CD4-positive, alpha-beta T cell treated with Interleukin-17A for 4 hours (primary cell): Measurements from ENCODE around the gene GRIN3B.
A peak's percentile ranks its signal among the peaks of the same experiment; 100 is the strongest.
"Not testable (repeated sequence)": the region's sequence is repeated elsewhere in the genome, so short reads cannot be mapped to it uniquely, and the experiment has no call there.

ENCODE experiments used
- DNase-seq: peaks from one replicate; pipeline ENCODE4 v3.0.0-alpha.2; 2020; ENCODE audit warnings: mixed read lengths

Gene GRIN3B

DNA sequence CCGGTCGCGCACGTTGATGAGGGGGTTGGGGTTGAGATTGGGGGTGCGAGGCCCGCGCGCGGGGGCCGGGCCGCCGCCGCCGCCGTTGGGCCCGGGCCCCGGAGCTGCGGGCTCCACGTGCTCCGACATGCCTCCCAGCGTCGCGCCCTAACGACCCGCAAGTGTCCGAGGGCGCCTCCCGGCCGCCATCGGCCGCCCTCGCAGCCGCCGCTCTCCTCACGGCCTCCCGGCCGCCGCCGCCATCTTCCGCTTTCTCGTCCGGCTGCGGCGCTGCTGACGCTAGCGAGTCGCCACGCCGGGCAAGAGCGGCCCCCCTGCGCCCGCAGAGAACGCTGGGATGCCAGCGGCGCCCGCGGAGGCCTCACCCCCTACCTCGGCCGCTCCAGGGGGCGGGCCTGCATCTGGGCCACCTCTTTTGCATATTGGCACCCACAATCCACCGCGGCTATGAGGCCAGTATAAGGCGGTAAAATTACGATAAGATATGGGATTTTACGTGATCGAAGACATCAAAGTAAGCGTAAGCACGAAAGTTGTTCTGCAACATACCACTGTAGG lies 20.7 kb downstream of the GRIN3B start, which contains the start of gene TMEM259:
TSS of gene TMEM259 (minus strand) at position 256 of the 558 bp plus-strand sequence. CDS start at position 129, 127 bp downstream.
- DNase-seq = peak; percentile 98

DNA sequence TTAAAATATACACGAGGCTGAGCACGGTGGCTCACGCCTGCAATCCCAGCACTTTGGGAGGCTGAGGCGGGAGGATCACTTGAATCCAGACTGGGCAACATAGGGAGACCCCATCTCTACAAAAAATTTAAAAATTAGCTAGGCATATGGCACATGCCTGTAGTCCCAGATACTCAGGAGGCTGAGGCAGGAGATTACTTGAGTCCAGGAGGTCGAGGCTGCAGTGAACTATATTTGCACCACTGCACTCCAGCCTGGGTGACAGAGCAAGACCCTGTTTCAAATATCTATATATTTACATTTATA lies 23.6 kb downstream of the GRIN3B start:
- not testable (repeated sequence) for DNase-seq

DNA sequence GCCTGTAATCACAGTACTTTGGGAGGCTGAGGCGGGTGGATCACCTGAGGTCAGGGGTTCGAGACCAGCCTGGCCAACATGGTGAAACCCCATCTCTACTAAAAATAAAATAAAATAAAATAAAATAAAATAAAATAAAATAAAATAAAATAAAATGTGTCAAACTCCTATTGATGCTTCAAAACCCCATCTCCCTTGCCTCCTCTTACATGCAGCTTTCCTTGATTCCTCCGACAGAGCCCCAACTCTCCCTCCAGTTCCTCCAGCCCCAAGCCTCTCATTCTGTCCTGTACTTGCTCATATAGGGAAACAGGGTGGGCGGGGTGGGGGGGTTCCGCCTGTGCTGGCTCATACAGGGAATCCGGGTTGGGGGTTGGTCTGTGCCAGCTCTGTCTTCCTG lies 24.9 kb downstream of the GRIN3B start:
- DNase-seq = not testable (repeated sequence)

DNA sequence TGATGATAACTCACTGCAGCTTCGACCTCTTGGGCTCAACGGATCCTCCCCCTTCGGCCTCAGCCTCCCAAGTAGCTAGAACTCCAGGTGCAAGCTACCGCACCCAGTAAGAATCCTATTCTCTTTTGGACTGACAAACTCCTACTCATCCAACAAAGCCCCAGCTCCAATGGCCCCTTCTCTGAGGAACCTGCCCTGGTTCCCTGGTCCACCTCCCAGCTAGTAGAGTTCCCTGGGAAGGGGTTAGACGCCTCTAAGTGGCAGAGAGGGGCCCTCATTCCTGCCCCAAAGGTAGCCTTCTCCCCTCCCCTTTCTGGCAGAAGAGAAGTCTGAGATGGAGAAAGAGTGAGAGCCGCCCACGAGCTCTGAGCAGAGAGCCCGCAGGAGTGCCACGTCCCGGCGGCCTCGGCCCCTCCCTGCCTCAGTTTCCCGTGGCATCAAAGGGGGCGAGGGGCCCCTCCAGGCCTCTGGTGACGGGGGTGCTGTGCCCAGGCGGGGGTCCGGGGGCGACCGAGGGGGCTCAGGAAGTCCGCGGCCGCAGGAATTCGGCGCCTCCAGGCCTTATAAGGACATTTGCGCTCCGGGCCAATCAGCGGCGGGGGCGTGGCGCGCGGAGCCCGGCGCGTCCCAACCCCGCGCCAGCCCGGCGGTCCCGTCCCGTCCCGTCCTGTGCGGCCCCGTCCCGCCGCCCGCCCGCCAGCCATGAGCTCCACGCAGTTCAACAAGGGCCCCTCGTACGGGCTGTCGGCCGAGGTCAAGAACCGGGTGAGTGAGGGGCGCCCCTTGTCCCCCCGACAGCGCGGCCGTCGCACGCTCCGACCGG lies 26.0 kb downstream of the GRIN3B start, which contains the start of gene CNN2:
TSS of gene CNN2 (plus strand) at position 649 of the 823 bp plus-strand sequence. CDS start at position 703, 54 bp downstream.
- peak; percentile 74 for DNase-seq

- peak; percentile 56 for DNase-seq
These were observed 26.8 kb downstream of the GRIN3B start for GRCh38 chr19:1026783-1027649.

DNA sequence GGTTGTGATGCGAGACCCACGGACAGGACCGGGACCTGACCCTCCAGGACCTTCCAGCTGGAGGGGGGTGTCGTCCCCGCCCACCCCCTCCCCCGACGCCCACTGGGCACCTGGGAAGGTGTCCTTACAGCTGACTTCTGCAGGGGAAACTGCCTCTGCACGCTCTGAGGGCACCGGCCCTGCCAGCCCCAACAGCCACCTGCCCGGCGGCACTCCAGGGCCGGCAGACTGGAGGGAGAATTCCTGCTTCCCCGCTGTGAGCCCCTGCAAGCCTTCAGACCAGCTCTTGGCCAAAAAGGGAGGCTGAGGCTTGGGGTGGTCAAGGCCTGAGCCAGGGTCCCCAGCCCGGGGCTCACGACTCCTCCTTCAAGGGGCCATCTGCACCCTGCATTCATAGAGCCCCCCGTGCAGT lies 27.4 kb downstream of the GRIN3B start:
- peak; percentile 30 for DNase-seq

DNA sequence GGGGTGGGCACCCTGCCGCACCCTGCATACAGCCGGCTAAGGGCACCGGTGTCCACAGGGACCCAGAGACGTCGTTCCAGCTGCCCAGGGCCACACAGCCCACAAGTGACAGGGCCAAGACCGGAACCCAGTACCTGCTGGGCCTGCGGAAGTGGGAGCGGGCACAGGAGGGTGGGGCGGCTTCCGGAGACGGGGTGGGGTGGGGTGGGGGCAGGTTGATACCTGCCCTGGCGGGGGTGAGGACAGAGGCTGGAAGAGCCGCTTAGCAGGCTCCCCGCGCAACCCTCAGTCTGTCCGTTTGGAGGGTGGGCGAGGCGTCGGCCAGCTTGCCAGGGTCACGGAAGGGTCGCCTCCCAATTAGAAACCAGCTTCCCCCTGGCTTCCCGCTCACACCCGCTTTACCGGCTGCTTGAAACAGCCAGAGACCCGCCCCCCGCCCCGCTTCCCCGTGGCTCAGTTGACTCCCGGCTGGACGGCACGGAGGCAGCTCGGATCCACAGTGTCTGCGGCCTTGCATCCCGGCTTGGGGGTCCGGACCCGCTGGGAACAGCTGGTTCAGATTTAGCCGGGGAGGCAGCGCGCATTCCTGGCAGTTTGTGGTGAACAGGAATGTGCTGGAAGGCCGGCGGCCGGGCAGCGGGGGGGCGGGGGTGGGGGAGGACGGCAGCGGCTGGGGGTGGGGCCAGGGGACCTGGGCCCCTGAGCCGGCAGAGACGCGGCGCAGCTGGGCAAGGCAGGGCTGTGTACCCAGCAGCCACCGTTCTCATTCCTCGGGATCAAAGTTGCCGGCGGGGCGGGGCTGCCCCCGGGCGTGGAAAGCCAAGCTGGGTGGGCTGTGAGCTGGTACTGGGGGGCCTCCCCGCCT lies 28.1 kb downstream of the GRIN3B start:
- DNase-seq = peak; percentile 82

DNA sequence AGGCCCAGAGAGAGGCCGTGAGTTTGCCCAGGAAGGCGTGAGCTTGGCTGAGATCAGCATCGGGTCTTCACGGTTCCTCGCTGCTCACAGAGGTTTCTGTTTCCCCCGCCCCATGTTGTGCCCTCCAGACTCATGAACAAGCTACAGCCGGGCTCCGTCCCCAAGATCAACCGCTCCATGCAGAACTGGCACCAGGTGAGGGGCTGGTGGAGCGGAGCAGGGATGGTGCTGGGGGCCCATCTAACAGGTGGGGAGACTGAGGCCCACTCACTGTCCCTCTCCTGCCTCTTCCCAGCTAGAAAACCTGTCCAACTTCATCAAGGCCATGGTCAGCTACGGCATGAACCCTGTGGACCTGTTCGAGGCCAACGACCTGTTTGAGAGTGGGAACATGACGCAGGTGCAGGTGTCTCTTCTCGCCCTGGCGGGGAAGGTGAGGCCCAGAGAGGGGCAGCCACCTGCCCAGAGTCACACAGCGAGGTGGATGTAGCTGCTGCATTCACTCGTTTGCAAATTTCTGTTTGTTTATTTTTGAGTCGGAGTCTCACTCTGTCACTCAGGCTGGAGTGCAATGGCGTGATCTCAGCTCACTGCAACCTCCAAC lies 32.1 kb downstream of the GRIN3B start:
- DNase-seq = no peak

DNA sequence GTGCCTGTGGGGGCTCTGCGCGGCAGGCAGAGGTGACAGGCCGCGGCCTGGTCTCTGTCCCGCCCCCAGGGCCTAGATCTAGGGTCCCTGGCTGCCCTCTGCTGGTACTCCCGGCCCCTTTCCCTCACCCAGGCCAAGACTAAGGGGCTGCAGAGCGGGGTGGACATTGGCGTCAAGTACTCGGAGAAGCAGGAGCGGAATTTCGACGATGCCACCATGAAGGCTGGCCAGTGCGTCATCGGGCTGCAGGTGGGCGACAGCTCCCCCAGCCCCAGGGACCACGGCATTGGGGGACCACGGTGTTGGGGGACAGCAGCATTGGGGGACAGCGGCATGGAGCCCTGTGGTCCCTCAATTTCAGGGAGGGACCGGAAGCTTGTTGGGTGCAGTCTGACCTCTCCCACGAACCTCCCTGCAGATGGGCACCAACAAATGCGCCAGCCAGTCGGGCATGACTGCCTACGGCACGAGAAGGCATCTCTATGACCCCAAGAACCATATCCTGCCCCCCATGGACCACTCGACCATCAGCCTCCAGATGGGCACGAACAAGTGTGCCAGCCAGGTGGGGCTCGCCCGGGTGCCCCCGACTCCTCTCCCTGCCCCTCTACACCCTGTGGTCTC lies 35.9 kb downstream of the GRIN3B start:
- peak; percentile 40 for DNase-seq

GRCh38 chr19:1037621-1038064 lies 37.4 kb downstream of the GRIN3B start:
- DNase-seq = no peak

- DNase-seq = no peak
These were observed 38.9 kb downstream of the GRIN3B start for GRCh38 chr19:1038978-1039645.

- peak; percentile 99 for DNase-seq
These were observed 39.6 kb downstream of the GRIN3B start, which contains the start of gene ABCA7 for GRCh38 chr19:1039646-1040475. ABCA7 (plus strand) TSS chr19:1040107; CDS start chr19:1041362, 1,255 bp downstream.

- peak; percentile 91 for DNase-seq
These were observed 40.5 kb downstream of the GRIN3B start for GRCh38 chr19:1040476-1041271.

- no peak for DNase-seq
These were observed 41.1 kb downstream of the GRIN3B start for GRCh38 chr19:1041272-1041834.

- no peak for DNase-seq
These were observed 41.8 kb downstream of the GRIN3B start for GRCh38 chr19:1041835-1042685.

DNA sequence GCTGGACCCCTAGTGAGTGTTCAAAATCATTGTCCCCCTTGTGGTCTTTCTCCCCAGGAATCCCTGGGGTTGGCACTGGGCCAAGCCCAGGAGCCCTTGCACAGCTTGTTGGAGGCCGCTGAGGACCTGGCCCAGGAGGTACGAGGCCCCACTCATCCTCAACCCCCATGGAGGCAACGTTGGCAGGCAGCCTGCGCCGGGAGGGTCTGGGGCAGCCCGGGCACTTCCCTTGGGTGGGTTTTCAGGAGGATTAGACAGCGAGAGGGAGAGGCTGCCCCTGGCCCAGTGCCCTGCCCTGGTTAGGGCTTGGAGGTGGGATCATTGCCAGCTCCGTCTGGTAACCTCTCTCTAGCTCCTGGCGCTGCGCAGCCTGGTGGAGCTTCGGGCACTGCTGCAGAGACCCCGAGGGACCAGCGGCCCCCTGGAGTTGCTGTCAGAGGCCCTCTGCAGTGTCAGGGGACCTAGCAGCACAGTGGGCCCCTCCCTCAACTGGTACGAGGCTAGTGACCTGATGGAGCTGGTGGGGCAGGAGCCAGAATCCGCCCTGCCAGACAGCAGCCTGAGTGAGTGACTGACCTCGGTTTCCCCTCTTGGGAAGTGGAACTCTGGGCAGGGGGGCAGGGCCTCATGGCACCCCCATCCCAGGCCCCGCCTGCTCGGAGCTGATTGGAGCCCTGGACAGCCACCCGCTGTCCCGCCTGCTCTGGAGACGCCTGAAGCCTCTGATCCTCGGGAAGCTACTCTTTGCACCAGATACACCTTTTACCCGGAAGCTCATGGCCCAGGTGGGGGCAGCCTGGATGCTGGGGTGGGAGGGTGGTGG lies 42.7 kb downstream of the GRIN3B start:
- no peak for DNase-seq

- DNase-seq = peak; percentile 49
These were observed 45.0 kb downstream of the GRIN3B start for GRCh38 chr19:1045247-1045603.
